Natural killer cell (primary cell): ENCODE measurements around the gene EXOC6B. TPM values are rescaled to one million over a fixed set of nuclear protein-coding genes. Genes with fewer than 3 reads are reported as not detected.

Source experiments
- ATAC-seq, 3 donors: fragments of 150-1000 bp in 2 of 3; fragments of 200-7000 bp in 1 of 3; cut with Tn5 transposase; 1 replicate in 1 of 3; 2 replicates in 2 of 3; pipeline ENCODE4 v1.10.0; 2021; ENCODE audit warnings: mild to moderate bottlenecking in 2 of 3, moderate library complexity in 2 of 3
- DNase-seq, 2 donors: peaks; one replicate each; pipeline versions ENCODE4 v3.0.0 to v3.0.0-alpha.2; 2013 to 2021; ENCODE audit warnings: mixed read lengths in 1 of 2
- H3K27ac ChIP-seq: one replicate; pipeline ENCODE4 v1.5.1; 2013; ENCODE audit warnings: mild to moderate bottlenecking, low read length
- H3K27me3 ChIP-seq: one replicate; pipeline ENCODE4 v1.6.1; 2013; ENCODE audit warnings: low read length; ENCODE audit not compliant: control insufficient read depth, insufficient read depth
- H3K36me3 ChIP-seq: one replicate; pipeline ENCODE4 v1.6.1; 2013; ENCODE audit warnings: low read length; ENCODE audit not compliant: control insufficient read depth, insufficient read depth
- H3K4me1 ChIP-seq: one replicate; pipeline ENCODE4 v1.6.1; 2013; ENCODE audit warnings: low read length; ENCODE audit not compliant: control insufficient read depth, insufficient read depth
- H3K4me3 ChIP-seq: one replicate; pipeline ENCODE4 v1.5.1; 2013; ENCODE audit warnings: low read length
- H3K9me3 ChIP-seq: one replicate; pipeline ENCODE4 v1.6.1; 2013; ENCODE audit warnings: low read length; ENCODE audit not compliant: control insufficient read depth, insufficient read depth
- H3K27ac Mint-ChIP-seq, 2 donors: one replicate each; pipeline ENCODE4 v1.8.0; 2022; ENCODE audit warnings: mild to moderate bottlenecking in 2 of 2, mixed read lengths in 2 of 2, moderate library complexity in 1 of 2
- H3K27me3 Mint-ChIP-seq, 2 donors: one replicate each; pipeline ENCODE4 v1.8.0; 2022; ENCODE audit warnings: low read depth in 2 of 2, mixed read lengths in 2 of 2
- H3K36me3 Mint-ChIP-seq: one replicate; pipeline ENCODE4 v1.8.0; 2022; ENCODE audit warnings: mixed read lengths
- H3K4me1 Mint-ChIP-seq, 2 donors: one replicate each; pipeline ENCODE4 v1.8.0; 2022; ENCODE audit warnings: mixed read lengths in 2 of 2
- H3K4me3 Mint-ChIP-seq: one replicate; pipeline ENCODE4 v1.8.0; 2022; ENCODE audit warnings: mild to moderate bottlenecking, moderate library complexity, mixed read lengths
- H3K9me3 Mint-ChIP-seq, 2 donors: one replicate each; pipeline ENCODE4 v1.8.0; 2022; ENCODE audit warnings: mixed read lengths in 2 of 2
- WGBS: methylation state at CpG from one replicate; pipeline ENCODE4 v1.1.7; 2013; ENCODE audit warnings: missing lambda C conversion rate; ENCODE audit not compliant: insufficient coverage; 5-methylcytosine and 5-hydroxymethylcytosine counted together
- intact Hi-C: fragments of 100-400 bp; cut with micrococcal nuclease; formaldehyde crosslinking; loops from one replicate; pipeline ENCODE4 v1.14.2; 2022
- total RNA-seq, 4 donors: library from RNA; stranded (reverse); fragments of 120-200 nt in 1 of 4; gene quantifications; one replicate each; pipeline versions ENCODE4 v1.2.3 to v1.2.4, GENCODE V29; 2013 to 2022
- TF ChIP-seq, protein P1 (sequence below): fragments of 200-600 bp; IDR thresholded peaks from one replicate; pipeline ENCODE4 v1.8.0; 2022; ENCODE audit warnings: antibody characterized with exemption

The EXOC6B gene
- total RNA-seq, 3 donors from 2014 or later (not counting 1 experiment from before 2014, with no cell fraction given), result 16.6 to 17.2 (median 17.1) TPM

DNA sequence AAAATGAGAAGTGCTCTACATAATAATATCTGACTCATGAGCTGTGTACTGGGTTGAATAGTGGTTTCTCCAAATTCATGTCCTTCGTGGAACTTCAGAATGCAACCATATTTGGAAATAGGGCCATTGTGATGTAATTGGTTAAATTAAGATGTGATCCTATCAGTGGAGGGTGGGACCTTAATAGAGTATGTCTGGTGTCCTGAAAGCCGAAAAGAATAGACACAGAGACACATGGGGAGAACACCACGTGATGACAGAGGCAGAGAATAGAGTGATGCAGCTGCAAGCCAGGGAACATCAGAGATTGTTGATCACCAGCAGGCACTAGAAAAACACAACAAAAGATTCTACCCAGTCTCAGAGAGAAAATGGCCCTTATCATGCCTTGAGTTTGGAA, 310.1 kb downstream of the EXOC6B start:
- TF ChIP-seq, protein P1, sequence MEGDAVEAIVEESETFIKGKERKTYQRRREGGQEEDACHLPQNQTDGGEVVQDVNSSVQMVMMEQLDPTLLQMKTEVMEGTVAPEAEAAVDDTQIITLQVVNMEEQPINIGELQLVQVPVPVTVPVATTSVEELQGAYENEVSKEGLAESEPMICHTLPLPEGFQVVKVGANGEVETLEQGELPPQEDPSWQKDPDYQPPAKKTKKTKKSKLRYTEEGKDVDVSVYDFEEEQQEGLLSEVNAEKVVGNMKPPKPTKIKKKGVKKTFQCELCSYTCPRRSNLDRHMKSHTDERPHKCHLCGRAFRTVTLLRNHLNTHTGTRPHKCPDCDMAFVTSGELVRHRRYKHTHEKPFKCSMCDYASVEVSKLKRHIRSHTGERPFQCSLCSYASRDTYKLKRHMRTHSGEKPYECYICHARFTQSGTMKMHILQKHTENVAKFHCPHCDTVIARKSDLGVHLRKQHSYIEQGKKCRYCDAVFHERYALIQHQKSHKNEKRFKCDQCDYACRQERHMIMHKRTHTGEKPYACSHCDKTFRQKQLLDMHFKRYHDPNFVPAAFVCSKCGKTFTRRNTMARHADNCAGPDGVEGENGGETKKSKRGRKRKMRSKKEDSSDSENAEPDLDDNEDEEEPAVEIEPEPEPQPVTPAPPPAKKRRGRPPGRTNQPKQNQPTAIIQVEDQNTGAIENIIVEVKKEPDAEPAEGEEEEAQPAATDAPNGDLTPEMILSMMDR, result no peak
- Mint-ChIP-seq H3K9me3 (no peaks in the 10 kb centered on the region), H3K36me3 (no peaks in the 10 kb centered on the region), H3K27me3 (no peaks in the 10 kb centered on the region), H3K4me1 (no peaks in the 10 kb centered on the region), H3K27ac (no peak overlapping the region), H3K4me3 (no peak overlapping the region)
- intact Hi-C loops, result no loop called here
- ATAC-seq (no peak), DNase-seq (no peak)
- H3K9me3 ChIP-seq, result no peaks in the 10 kb centered on the region
- H3K4me1 ChIP-seq, result no peaks in the 10 kb centered on the region
- H3K27ac ChIP-seq, result no peak overlapping the region
- no peaks in the 10 kb centered on the region for H3K27me3 ChIP-seq
- no peaks in the 10 kb centered on the region for H3K36me3 ChIP-seq
- H3K4me3 ChIP-seq, result no peak overlapping the region
- WGBS, result 94% methylated on average over 3 of the region's 3 CpGs

DNA sequence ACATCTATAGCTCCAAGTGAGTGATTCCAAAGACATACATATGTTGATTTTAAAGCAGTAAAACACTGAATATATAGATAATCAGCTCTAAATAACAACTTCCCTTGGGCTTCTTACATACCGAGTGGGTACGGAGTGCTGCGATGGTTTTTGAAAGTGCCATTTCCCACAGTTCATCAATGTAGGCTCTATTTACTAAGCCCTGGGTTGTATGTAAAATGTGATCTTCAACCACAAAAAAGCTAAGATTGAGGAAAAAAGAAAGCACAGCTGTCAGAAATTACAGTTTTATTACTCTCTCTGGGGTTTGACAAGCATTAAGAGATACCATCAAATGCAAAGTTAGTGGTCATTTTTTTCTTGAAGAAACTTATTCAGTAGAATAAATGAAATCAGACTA, 312.8 kb downstream of the EXOC6B start:
- Mint-ChIP-seq H3K36me3 (no peaks in the 10 kb centered on the region), H3K27ac (no peak overlapping the region)
- WGBS, result 93% methylated on average over 3 of the region's 3 CpGs

DNA sequence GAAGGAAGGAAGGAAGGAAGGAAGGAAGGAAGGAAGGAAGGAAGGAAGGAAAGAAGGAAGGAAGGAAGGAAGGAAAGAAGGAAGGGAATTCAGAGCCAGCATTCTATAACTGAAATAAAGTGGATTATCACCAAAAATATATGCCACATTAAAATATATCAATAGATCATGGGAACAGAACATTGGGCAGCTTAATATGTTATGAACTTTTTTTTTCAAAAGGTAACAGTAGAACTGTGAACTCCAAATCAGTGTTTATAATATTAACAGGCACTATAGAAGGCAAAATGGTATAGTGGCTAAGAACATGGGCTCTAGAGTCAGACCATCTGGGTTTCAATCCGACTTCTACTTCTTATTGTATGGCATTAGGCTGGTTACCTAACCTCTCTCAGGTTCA, 313.5 kb downstream of the EXOC6B start:
- H3K27ac ChIP-seq, result no peak overlapping the region
- Mint-ChIP-seq H3K4me3 (no peak overlapping the region), H3K9me3 (no peaks in the 10 kb centered on the region), H3K4me1 (no peaks in the 10 kb centered on the region), H3K27ac (no peak overlapping the region), H3K27me3 (no peaks in the 10 kb centered on the region), H3K36me3 (no peaks in the 10 kb centered on the region)
- H3K9me3 ChIP-seq, result no peaks in the 10 kb centered on the region
- intact Hi-C loops, result no loop called here
- TF ChIP-seq, protein P1, result no peak
- no CpG with 5 or more reads among the region's 1 CpG for WGBS
- no peaks in the 10 kb centered on the region for H3K4me1 ChIP-seq
- H3K36me3 ChIP-seq, result no peaks in the 10 kb centered on the region
- ATAC-seq, result no peak
- no peaks in the 10 kb centered on the region for H3K27me3 ChIP-seq
- H3K4me3 ChIP-seq, result no peak overlapping the region
- no peak for DNase-seq

More for the DNA sequence above, 312.8 kb downstream of the EXOC6B start:
- H3K4me3 ChIP-seq, result no peak overlapping the region
- H3K4me1 Mint-ChIP-seq, result no peaks in the 10 kb centered on the region
- no peaks in the 10 kb centered on the region for H3K4me1 ChIP-seq
- no peak overlapping the region for H3K4me3 Mint-ChIP-seq
- intact Hi-C loops, result no loop called here
- ATAC-seq (no peak), DNase-seq (no peak)
- no peaks in the 10 kb centered on the region for H3K27me3 Mint-ChIP-seq
- TF ChIP-seq, protein P1, result no peak
- no peaks in the 10 kb centered on the region for H3K9me3 ChIP-seq
- H3K27ac ChIP-seq, result no peak overlapping the region
- H3K36me3 ChIP-seq, result no peaks in the 10 kb centered on the region
- no peaks in the 10 kb centered on the region for H3K9me3 Mint-ChIP-seq
- H3K27me3 ChIP-seq, result no peaks in the 10 kb centered on the region

DNA sequence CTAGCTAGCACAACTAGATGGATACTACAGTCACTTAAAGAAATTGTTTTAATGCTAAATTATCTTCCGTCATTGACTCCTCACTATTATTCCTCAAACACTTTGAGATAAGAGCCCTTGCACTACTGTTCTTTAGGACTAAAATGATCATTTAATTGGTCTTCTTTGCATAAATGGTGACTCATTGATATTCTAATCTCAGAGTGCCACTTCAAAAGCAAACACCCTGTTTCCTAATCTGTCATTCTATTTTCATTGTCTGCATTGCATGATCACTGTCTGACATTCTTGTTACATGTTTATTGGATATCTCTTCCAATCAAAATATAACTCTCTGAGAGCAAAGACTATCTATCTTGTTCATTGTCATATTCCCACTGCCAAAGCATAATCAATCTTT, 313.9 kb downstream of the EXOC6B start:
- no peak overlapping the region for H3K27ac ChIP-seq
- no peak overlapping the region for H3K4me3 Mint-ChIP-seq
- H3K9me3 Mint-ChIP-seq, result no peaks in the 10 kb centered on the region
- intact Hi-C loops, result no loop called here
- no peaks in the 10 kb centered on the region for H3K4me1 Mint-ChIP-seq
- no peaks in the 10 kb centered on the region for H3K9me3 ChIP-seq
- TF ChIP-seq, protein P1, result no peak
- DNase-seq, result no peak
- no peak overlapping the region for H3K27ac Mint-ChIP-seq
- ATAC-seq, result no peak
- H3K4me3 ChIP-seq, result no peak overlapping the region
- no peaks in the 10 kb centered on the region for H3K27me3 ChIP-seq
- H3K4me1 ChIP-seq, result no peaks in the 10 kb centered on the region
- 100% methylated on average over 1 of the region's 1 CpG for WGBS
- no peaks in the 10 kb centered on the region for H3K27me3 Mint-ChIP-seq
- H3K36me3 Mint-ChIP-seq, result no peaks in the 10 kb centered on the region
- H3K36me3 ChIP-seq, result no peaks in the 10 kb centered on the region
